NCI-H2171 (cell line): ENCODE measurements around the gene PDILT.
"Not testable (repeated sequence)": the region's sequence is repeated elsewhere in the genome, so short reads cannot be mapped to it uniquely, and the experiment has no call there.

Experiments
- DNase-seq: peaks from one replicate; lab custom pipeline; 2025; lab: John Stamatoyannopoulos, UW

The PDILT gene, protein sequence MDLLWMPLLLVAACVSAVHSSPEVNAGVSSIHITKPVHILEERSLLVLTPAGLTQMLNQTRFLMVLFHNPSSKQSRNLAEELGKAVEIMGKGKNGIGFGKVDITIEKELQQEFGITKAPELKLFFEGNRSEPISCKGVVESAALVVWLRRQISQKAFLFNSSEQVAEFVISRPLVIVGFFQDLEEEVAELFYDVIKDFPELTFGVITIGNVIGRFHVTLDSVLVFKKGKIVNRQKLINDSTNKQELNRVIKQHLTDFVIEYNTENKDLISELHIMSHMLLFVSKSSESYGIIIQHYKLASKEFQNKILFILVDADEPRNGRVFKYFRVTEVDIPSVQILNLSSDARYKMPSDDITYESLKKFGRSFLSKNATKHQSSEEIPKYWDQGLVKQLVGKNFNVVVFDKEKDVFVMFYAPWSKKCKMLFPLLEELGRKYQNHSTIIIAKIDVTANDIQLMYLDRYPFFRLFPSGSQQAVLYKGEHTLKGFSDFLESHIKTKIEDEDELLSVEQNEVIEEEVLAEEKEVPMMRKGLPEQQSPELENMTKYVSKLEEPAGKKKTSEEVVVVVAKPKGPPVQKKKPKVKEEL

DNA sequence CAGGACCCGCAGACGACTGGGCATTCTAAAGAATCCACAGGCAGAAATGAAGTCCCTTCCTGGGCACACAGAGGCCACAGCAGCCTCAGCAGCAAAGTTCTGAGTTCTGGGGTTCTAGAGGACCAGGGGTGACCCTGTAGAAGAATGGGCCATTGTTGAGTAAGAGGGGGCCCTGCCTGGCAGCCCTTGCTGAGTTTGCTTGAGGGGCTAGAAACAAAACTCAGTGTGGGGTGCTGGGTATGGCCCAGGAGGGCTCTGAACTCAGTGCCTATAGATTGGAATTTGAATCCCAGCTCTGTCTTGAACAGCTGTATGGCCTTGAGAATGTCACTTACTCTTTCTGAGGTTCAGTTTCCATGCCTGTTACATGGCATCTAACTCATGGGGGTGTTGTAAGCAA, at the start of gene PDILT:
TSS of gene PDILT (minus strand) at position 101 of the 400 bp plus-strand sequence. CDS start 5,437 bp downstream, outside the sequence.
- DNase-seq = no peak

DNA sequence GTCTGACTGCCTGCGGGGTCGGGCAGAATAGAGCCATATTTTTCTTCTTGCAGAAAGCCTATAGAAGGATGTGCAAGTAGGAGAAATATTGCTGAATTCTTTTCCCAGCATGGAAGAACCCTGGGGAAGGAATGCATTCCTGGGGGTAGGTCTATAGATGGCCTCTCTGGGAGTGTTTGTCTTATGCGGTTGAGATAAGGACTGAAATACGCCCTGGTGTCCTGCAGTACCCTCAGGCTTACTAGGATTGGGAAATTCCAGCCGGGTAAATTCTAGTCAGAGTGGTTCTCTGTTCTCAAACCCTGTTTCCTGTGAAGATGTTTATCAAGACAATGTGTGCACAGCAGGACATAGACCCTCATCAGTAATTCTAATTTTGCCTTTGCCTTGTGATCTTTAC, 49.1 kb upstream of the PDILT start:
- DNase-seq = not testable (repeated sequence)

DNA sequence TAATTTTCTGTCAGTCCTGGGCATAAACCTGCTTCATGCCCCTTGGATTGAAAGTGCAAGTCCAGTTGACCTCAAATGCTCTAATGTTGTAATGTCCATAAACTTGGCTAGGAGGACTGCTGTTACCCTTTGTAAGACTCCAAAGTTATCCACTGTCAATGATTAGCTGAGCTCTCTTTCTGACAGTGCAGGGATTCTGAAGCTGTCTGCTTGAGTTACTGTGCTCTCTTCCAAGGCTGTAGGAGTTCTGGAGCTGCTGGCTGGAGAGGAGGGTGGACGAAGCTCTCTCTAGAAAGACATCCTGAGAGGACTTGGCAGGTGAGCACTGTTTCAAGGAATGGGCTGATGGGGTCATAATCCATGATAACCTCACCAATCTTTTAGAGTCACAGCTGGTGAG, 46.8 kb upstream of the PDILT start, which contains the start of gene ACSM2A:
TSS of gene ACSM2A (plus strand) at position 158 of the 400 bp plus-strand sequence. CDS start 8,594 bp downstream, outside the sequence.
- not testable (repeated sequence) for DNase-seq

DNA sequence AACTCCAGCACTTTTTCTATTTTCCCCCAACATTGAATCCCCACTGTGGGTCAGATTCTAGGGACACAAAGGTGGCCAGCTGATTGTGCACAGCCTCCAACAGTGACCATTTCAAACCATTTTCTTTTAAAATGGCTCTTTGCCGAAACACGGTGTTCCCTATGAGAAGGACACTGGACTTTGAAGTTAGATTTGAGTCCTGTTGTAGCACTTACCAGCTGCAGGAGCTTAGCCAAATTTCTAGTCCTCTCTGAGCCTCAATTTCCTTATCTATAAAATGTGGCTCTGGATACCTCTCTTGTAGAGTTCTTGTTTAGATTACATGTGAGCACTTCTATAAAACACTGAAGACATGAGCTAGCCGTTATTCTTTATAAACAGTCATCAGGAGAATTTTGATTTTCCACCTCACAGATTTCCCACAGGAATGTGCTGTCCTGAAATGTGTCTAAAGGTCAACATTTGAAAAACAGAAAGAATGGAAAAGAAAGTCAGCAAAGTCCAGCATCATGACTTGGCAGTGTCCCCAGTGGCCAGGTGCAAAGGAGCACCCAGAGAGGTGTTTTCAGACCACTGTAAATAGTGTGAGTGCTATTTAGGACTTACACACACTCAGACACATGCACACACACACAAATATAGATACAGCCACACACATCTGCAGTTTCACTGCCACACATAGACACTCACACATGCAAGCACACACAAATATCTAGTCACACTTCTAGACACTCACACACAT, 42.3 kb upstream of the PDILT start:
- not testable (repeated sequence) for DNase-seq

DNA sequence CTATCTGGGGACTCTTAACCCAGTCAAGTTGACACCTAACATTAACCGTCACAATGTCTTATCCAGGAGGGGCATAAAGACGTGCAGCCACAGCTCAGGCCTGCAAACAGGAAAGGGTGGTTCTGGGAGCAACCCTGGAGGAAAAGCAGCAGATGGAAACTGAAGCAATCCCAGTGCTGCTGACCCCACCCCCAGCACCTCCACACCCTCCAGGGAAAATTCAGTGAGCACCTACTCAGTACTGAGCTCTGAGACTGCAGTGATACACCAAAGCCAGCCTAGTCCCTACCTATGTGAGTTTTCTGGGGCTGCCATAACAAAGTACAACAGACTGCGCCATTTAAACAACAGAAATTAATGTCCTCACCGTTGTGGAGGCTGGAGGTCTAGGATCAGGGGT, 37.3 kb upstream of the PDILT start:
- DNase-seq = not testable (repeated sequence)

DNA sequence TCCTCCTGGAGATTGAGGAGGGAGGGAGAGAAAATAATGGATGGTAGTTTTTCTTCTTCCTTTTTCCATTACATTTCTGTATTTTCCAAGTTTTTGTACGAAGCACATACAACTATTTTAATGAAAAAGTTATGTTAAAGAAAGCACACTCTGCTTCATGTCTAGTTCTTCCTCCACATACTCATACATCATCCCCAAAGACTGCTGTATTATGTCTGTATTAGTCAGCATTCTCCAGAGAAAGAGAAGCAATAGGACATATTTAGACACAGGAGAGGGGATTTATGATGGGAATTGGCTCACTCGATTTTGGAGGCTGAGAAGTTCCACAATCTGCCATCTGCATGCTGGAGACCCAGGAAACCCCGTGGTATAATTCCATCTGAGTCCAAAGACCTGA, 36.7 kb upstream of the PDILT start:
- no peak for DNase-seq

DNA sequence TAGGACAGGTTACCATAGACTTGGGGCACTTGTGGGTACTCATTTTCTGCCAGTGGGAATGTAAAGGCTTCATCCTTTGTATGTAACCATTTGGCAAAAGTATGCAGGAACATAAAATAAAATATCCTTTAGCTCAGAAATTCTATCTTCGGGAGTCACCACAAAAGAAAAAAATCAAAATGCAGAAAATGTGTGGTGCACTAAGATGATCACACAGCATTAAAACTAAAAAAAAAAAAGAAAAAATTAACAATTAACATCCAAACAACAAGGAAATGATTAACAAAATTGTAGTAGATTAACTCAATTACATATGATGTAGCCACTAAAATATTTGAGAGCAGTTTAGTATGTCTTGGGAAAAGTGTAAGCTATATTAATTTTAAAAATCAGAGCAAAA, 36.2 kb upstream of the PDILT start:
- not testable (repeated sequence) for DNase-seq

DNA sequence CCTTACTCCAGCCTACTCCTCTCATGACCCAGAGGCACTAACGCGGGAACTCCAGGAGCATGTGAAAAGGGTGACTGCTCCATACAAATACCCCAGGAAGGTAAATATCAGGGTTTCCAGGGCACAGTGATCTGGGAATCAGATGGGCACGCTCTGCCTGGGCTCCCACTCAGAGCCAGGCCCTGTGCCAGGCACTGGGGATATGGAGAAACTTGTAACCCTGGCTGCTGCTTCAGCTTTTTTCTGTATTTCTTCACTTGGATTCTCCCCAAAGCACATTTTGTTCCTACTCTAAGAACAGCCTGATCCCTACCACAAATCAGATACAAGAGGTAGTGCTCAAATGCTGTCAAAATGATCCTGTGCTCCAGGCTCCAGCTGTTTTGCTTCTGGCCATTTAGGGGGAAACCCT, 35.3 kb upstream of the PDILT start:
- not testable (repeated sequence) for DNase-seq

DNA sequence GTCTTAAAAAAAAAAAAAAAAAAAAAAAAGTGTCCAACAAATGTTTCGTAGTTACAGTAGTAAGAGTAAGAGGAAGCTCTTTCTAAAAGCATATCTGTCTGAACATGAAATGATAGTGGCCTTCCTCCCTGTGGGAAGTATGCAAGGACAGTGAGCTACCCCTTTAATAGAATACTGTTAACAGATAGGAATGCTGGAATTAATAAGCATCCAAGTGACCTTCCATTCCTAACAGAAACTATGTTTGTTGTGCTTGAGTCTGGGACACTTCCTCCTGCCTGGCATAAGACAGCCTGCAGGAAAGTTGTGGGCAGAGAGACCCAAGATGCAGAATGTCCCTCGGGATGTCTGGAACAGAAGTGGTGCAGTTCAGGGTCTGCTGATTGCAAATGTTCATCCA, 34.4 kb upstream of the PDILT start:
- DNase-seq = not testable (repeated sequence)

DNA sequence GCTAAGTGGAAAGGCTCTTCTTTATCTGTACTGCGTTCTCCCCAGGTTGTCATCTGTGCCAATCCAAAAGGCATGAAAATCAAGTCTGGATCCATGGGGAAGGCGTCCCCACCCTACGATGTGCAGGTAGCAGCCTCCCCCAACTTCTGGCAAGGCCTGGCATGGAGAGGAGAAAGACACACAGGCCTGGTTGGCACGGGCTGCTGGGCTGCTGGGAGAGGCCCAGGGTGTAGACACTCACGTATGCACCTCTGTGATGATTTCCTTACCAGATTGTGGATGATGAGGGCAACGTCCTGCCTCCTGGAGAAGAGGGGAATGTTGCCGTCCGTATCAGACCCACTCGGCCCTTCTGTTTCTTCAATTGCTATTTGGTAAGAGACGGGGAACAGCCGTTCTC, 26.4 kb upstream of the PDILT start:
- no peak for DNase-seq

DNA sequence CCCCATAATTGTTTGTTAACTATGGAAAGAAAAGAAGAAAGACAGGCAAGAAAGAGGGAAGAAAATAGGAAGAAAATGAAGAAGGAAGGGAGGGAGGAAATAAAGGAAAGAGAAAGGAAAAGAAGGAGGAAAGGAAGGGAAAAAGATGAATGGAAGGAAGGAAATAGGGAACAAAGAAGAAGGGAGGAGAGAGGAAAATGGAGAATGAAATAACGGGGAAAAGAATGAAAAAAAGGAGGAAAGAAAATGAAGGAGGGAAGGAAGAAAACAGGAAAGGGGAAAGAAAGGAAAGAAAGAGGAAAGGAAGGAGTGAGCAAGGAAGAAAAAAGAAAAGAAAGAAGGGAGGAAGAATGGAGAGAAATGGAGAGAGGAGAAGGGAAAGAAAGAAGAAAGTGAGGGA, 25.9 kb upstream of the PDILT start:
- not testable (repeated sequence) for DNase-seq

DNA sequence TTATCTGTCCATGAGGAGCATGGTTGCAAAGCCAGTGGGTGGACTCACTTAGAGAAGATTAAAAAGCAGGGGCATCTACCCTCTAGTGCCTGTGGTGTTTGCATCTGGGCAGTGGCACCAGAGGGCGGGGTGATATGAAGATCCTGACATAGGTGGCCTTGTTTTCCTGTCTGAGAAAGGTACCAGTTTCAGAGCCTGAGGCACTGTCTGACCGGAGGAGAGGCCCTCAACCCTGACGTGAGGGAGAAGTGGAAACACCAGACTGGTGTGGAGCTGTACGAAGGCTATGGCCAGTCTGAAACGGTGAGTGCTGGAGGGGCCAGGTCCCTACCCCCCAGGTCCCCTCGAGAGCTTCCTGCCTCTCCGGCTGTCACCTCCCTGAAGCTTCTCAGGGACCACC, 25.0 kb upstream of the PDILT start:
- not testable (repeated sequence) for DNase-seq

DNA sequence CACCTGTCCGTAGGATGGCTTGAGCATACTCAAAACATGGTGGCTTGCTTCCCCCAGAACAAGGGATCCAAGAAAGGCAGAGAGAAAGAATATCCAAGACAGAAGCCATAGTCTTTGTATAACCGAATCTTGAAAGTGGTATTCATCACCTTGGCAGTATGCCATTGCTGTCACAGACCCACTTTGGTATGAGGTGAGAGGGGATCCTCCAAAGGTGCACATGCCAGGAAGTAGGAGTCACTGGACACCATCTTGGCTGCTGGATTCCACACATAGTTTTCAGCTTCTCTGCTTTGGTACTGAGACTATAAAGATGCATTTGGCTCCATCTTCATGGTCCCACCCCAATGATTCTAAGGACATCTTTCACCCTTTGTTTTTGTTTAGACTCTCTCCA, 22.9 kb upstream of the PDILT start:
- DNase-seq = not testable (repeated sequence)

DNA sequence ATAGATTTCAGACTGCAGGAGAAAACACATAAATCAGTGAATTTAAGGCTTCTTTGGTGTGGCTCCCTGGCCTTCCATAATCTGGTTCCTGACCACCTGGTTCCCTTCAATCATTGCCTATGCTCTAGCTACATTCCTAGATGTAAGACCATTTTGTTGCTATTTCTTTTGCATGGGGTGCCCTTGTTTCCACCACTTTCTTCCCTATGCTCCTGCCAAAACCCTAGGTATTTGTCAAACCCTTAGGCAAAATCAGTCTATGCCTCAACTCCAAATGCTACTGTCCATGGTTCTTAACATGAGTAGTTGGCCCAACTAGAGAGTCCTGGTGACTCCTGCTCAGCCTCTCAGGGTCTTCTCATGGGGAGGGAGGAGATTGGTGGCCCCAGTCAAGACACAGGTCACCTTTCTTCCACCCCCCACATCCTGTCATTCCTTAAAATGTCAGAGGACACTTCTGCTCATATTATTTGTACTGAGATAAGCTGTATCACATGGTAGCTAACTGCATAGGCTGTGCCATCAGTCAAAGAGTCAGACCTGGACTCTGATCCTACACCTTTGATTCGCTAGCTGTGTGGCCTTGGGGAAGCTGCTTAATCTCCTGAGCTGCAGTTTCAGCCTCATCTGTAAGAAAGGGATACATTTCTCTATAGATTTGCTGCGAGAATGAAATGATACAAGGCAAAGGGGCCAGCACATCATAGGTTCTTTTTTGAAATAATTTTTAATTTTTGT, 19.8 kb upstream of the PDILT start:
- DNase-seq = no peak

DNA sequence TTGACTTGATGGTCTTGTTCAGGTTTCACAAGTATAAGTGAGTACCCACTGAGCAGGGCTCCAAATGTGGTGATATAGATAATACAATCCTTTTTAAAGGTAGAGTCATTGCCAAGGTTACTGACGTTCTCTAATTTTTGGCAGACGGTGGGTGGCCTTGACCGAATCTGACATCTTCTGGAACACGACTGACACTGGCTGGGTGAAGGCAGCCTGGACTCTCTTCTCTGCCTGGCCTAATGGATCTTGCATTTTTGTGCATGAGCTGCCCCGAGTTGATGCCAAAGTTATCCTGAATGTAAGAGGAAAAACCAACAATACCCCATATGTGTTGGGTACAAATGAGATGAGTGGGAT, 19.2 kb upstream of the PDILT start:
- not testable (repeated sequence) for DNase-seq

DNA sequence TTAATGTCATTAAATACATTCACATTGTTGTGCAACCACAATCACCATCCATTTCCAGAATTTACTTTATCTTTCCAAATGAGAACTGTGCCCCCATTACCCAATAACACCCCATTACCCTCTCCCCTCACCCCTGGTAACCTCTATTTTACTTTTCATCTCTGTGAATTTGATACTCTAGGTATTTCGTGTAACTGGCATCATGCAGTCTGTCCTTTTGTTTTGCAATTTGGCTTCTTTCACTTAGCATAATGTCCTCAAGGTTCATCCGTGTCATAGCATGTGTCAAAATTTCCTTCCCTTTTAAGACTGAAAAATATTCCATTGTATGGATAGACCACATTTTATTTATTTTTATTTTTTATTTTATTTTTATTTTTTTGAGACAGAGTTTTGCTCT, 17.2 kb upstream of the PDILT start:
- not testable (repeated sequence) for DNase-seq

DNA sequence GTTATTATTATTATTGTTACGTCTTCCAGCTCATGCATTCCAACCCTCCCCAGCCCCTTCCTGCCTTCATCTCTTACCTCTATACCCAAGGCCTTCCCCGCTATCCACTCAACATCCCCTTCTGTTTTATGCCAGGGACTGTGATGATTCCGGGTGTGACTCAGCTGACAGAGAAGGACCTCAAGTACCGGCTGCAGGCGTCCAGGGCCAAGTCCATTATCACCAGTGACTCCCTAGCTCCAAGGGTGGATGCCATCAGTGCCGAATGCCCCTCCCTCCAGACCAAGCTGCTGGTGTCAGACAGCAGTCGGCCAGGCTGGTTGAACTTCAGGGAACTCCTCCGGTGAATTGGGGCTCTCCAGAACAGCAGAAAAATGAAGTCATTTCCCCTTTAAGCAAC, 14.6 kb upstream of the PDILT start:
- not testable (repeated sequence) for DNase-seq

DNA sequence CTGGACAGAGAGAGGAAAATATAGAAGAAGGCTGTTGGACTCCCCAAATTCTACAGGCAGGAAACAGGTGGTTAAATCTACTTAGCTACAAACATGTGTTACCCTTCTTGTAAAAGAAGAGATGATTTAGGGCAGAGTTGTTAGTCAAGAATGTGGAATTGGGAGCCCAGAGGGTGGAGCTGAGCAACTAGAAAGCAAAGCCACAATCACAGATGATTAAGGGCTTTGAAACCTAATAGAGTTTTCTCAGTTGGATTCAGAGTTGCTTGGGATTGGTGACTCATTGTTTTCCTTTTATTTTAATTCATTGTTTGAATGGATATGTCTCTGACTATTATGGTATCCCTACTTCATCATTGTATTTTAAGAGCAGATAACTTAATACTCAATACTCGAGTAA, 11.0 kb upstream of the PDILT start:
- no peak for DNase-seq

DNA sequence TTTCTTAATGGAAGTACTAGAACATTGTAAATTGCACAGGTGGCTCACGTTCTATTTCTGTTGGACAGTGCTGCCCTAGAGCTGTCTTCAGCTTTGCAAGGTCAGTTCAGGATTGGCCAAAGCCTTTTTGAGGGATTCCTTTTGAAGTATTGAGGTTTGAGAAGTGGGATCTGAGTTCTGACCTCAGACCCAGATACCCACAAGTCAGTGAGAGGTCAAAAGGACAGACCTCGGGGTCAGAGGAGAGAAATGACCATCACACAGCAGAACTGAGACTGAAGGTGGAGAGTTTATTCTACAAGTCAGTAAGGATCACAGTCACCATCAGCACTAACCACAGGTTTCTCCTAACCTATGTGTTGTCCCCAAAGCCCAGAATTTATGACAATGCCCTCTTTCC, 6.5 kb upstream of the PDILT start:
- DNase-seq = no peak

DNA sequence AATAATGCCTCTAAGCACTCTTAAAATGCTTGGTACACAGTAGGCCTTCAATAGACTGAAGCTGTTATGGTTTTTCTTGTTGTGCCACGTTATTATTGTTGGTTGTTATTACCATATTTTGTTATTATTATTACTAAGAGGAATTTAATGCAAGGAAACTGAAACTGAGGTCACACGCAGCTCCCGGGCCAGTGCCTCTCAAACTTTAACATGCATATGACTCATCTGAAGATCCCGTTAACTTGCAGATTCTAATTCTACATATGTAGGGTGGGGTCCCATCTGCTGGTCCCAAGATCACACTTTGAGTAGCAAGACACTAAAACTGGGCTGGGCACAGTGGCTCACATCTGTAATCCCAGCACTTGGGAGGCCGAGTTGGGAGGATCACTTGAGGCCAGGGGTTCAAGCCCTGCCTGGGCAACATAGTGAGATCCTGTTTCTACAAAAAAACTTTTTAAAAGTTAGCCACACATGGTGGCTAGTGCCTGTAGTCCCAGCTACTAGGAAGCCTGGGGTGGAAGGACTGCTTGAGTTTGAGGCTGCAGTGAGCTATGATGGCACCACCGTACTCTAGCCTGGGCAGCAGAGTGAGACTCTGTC, 5.7 kb upstream of the PDILT start:
- DNase-seq = no peak

DNA sequence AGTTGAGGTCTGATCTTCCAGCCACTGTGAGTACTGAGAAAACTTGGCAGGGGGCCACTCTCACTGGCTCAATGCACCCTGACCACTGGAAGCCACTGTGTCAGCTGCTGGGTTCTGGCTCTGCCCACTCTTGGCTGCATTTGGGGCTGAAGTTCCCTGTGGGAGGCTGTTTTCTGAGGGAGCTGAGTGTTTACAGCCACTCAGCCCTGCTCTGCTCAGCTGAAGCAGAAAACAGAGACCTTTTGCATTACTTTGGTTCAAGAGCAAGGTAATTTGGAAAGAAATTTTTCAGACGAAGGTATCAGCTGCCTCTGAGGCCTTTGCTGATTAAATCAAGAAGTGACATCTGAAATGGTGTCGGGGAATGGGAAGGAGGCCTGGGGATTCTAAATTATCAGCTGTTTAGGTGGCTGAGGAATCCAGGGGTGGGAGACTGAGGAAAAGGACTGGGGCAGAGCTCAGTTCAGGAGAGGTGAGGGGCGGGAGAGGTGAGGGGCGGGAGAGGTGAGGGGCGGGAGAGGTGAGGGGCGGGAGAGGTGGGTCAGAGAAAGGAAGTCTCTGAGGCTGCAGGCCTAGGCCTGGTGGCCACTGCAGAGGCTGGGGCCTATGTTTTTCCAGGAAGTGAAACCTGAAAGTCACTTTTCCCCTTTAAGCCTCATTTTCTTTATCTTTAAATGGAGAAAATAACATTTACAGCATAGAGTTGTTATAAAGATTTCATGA, 5.0 kb upstream of the PDILT start, which contains the start of gene ACSM5:
TSS of gene ACSM5 (plus strand) at position 137 of the 723 bp plus-strand sequence. CDS start 1,951 bp downstream, outside the sequence.
- no peak for DNase-seq
